Panc1 (cell line): ENCODE data around the gene ZNF324. TPM values are rescaled to one million over a fixed set of nuclear protein-coding genes. Genes with fewer than 3 reads are reported as not detected.
"Not testable (repeated sequence)": the region's sequence is repeated elsewhere in the genome, so short reads cannot be mapped to it uniquely, and the experiment has no call there.

ENCODE experiments used
- ATAC-seq: fragments of 200-7000 bp; cut with Tn5 transposase; 2 replicates; pipeline ENCODE4 v1.9.1; 2020; ENCODE audit warnings: mild to moderate bottlenecking, moderate library complexity
- BruUV-seq: library from RNA; stranded (reverse); fragments of 400-500 nt; replicated peaks from 2 replicates; lab custom pipeline; 2021; lab: Mats Ljungman, UMichigan
- CTCF ChIA-PET: fragments of 300-600 bp; sonication (Branson Sonifier 250); formaldehyde crosslinking; loops from one replicate; lab custom pipeline; 2022; ENCODE audit warnings: antibody characterized with exemption; lab: Charles Lee
- POLR2A ChIA-PET: fragments of 300-600 bp; sonication (Branson Sonifier 250); formaldehyde crosslinking; loops from one replicate; lab custom pipeline; 2022; ENCODE audit warnings: antibody characterized with exemption; lab: Charles Lee
- DNase-seq: peaks from one replicate; pipeline ENCODE4 v3.0.0-alpha.2; 2010; ENCODE audit warnings: low read depth, low spot score
- H3K27ac ChIP-seq: 2 replicates; pipeline ENCODE4 v1.5.1; 2011; ENCODE audit warnings: mild to moderate bottlenecking, low read length, inconsistent platforms
- H3K27me3 ChIP-seq: fragments of 200-500 bp; sonication (Bioruptor generic); 2 replicates; pipeline ENCODE4 v1.6.0; 2014; ENCODE audit warnings: low read length, inconsistent platforms; ENCODE audit not compliant: control insufficient read depth, insufficient read depth
- H3K36me3 ChIP-seq: fragments of 200-500 bp; sonication (Bioruptor generic); 2 replicates; pipeline ENCODE4 v1.5.1; 2014; ENCODE audit warnings: inconsistent platforms, mild to moderate bottlenecking, low read length, moderate library complexity; ENCODE audit not compliant: control insufficient read depth, insufficient read depth
- H3K4me1 ChIP-seq: 2 replicates; pipeline ENCODE4 v1.5.1; 2011; ENCODE audit warnings: inconsistent platforms, mild to moderate bottlenecking, low read length, moderate library complexity; ENCODE audit not compliant: control insufficient read depth, insufficient read depth
- H3K4me3 ChIP-seq, 2 experiments: 2 replicates each; pipeline ENCODE4 v1.5.1; 2011 to 2012; ENCODE audit warnings: low read depth in 2 of 2, low read length in 2 of 2, mild to moderate bottlenecking in 2 of 2, inconsistent platforms in 1 of 2, moderate library complexity in 1 of 2
- H3K9me3 ChIP-seq: fragments of 200-500 bp; sonication (Bioruptor generic); 2 replicates; pipeline ENCODE4 v1.5.1; 2014; ENCODE audit warnings: low read depth, mild to moderate bottlenecking, inconsistent platforms, low read length, moderate library complexity; ENCODE audit not compliant: control insufficient read depth, insufficient read depth
- CTCF ChIP-seq: fragments of 450-650 bp; IDR thresholded peaks from 2 replicates; pipeline ENCODE4 v1.5.1; 2017; ENCODE audit warnings: mild to moderate bottlenecking
- POLR2AphosphoS5 ChIP-seq: IDR thresholded peaks from 2 replicates; pipeline ENCODE4 v1.6.1; 2012; ENCODE audit warnings: mild to moderate bottlenecking, low read depth, low read length, moderate library complexity
- REST ChIP-seq, 2 experiments: IDR thresholded peaks; 2 replicates each; pipeline ENCODE4 v1.6.1; 2011 to 2012; ENCODE audit warnings: low read depth in 2 of 2, control low read depth in 1 of 2, low read length in 1 of 2, mild to moderate bottlenecking in 1 of 2, moderate library complexity in 1 of 2; ENCODE audit not compliant: insufficient read depth in 1 of 2
- SIN3A ChIP-seq: IDR thresholded peaks from 2 replicates; pipeline ENCODE4 v1.6.1; 2012; ENCODE audit warnings: low read depth, mild to moderate bottlenecking, low read length, moderate library complexity, borderline replicate concordance; ENCODE audit not compliant: insufficient read depth
- TCF7L2 ChIP-seq: IDR thresholded peaks from 2 replicates; pipeline ENCODE4 v1.6.1; 2011; ENCODE audit warnings: mild to moderate bottlenecking, low read depth, low read length, inconsistent platforms
- in situ Hi-C: cut with HindIII; loops from 2 replicates; pipeline ENCODE4 v1.10.0; 2016; ENCODE audit warnings: low sequenced_read_pairs, low pct_unique_long_range_greater_than_20kb
- intact Hi-C: fragments of 100-400 bp; cut with micrococcal nuclease; formaldehyde crosslinking; loops from one replicate; pipeline ENCODE4 v1.10.0; 2022; ENCODE audit not compliant: unreplicated experiment
- total RNA-seq: library from RNA; stranded (reverse); gene quantifications from one replicate; pipeline ENCODE4 v1.2.1, GENCODE V29; 2021; ENCODE audit not compliant: unreplicated experiment

ZNF324 gene
- total RNA-seq, 1 experiment from 2014 or later = 12.8 TPM

GRCh38 chr19:58483776-58484175 is 16.9 kb downstream of the ZNF324 start:
- no peak for TF ChIP-seq REST (IDR thresholded peaks at IDR 0.05; ENCODE audit: insufficient read depth in 1 of 2, low read depth in 2 of 2, low read length in 1 of 2)
- no peak for TF ChIP-seq SIN3A
- no peak for TF ChIP-seq TCF7L2
- TF ChIP-seq POLR2AphosphoS5 = no peak
- no peak for TF ChIP-seq CTCF
- BruUV-seq = no TSS peak

GRCh38 chr19:58484349-58484748 is 17.5 kb downstream of the ZNF324 start:
- ChIA-PET POLR2A (interaction anchor here (0.6 to 0.7 kb wide), 3 partner anchors 11 to 24 kb away, joined by 3 to 7 read pairs (median 6); no protein-coding TSS in a partner anchor), CTCF (interaction anchor here (0.7 kb wide), 1 partner anchor 67 kb away, joined by 4 read pairs; no protein-coding TSS in a partner anchor)
- H3K4me1 ChIP-seq, in situ Hi-C loops, H3K4me3 ChIP-seq, BruUV-seq, DNase-seq, ATAC-seq, H3K36me3 ChIP-seq, H3K9me3 ChIP-seq, H3K27ac ChIP-seq, intact Hi-C loops, H3K27me3 ChIP-seq: not testable (repeated sequence)

More at GRCh38 chr19:58483776-58484175, 16.9 kb downstream of the ZNF324 start:
- no peak for ATAC-seq
- intact Hi-C loops (no loop called here), in situ Hi-C loops (no loop called here)
- Histone ChIP-seq H3K4me3 (no peak overlapping the region), H3K9me3 (no peaks in the 10 kb centered on the region), H3K27me3 (no peaks in the 10 kb centered on the region), H3K27ac (no peak overlapping the region), H3K4me1 (no peaks in the 10 kb centered on the region), H3K36me3 (no peaks in the 10 kb centered on the region)
- CTCF ChIA-PET = interaction anchor here (0.7 kb wide), 1 partner anchor 68 kb away, joined by 4 read pairs; no protein-coding TSS in a partner anchor
- POLR2A ChIA-PET = interaction anchor here (0.7 kb wide), 1 partner anchor 12 kb away, joined by 6 read pairs; no protein-coding TSS in a partner anchor
- DNase-seq = no peak

GRCh38 chr19:58491393-58491792 is 24.5 kb downstream of the ZNF324 start:
- DNase-seq (no peak), ATAC-seq (no peak)
- no peaks in the 10 kb centered on the region for H3K27me3 ChIP-seq
- no peak overlapping the region for H3K27ac ChIP-seq
- no peak overlapping the region for H3K4me3 ChIP-seq
- intact Hi-C loops = no loop called here
- no peaks in the 10 kb centered on the region for H3K36me3 ChIP-seq
- H3K9me3 ChIP-seq = no peaks in the 10 kb centered on the region
- H3K4me1 ChIP-seq = no peaks in the 10 kb centered on the region
- in situ Hi-C loops = no loop called here
- TSS peak; percentile 59 for BruUV-seq
- TF ChIP-seq POLR2AphosphoS5 (no peak), REST (IDR thresholded peaks at IDR 0.05; ENCODE audit: insufficient read depth in 1 of 2, low read depth in 2 of 2, low read length in 1 of 2) (no peak), SIN3A (no peak), TCF7L2 (no peak), CTCF (no peak)
- POLR2A ChIA-PET = no interaction called here
- CTCF ChIA-PET = no interaction called here
